GM23338 (cell line): ENCODE results near the gene MSL2. TPM values are rescaled to one million over a fixed set of nuclear protein-coding genes. Genes with fewer than 3 reads are reported as not detected.
"Not testable (repeated sequence)": the region's sequence is repeated elsewhere in the genome, so short reads cannot be mapped to it uniquely, and the experiment has no call there.

ENCODE experiments used
- ATAC-seq: fragments of 200-7000 bp; cut with Tn5 transposase; 3 replicates; pipeline ENCODE4 v1.9.1; 2020
- DNase-seq: peaks from one replicate; pipeline ENCODE4 v3.0.0-alpha.2; 2015; ENCODE audit warnings: low spot score
- H2AFZ ChIP-seq: fragments of 200-600 bp; sonication (generic); 2 replicates; pipeline ENCODE4 v1.8.0; 2016; ENCODE audit warnings: antibody characterized with exemption, mild to moderate bottlenecking, moderate library complexity
- H3F3A ChIP-seq: fragments of 200-600 bp; sonication (generic); replicated peaks from 2 replicates; pipeline ENCODE4 v1.8.0; 2017; ENCODE audit warnings: antibody characterized with exemption, mixed run types, low read depth
- H3K27ac ChIP-seq: fragments of 200-600 bp; sonication (generic); 2 replicates; pipeline ENCODE4 v1.6.1; 2016; ENCODE audit warnings: low read depth
- H3K27me3 ChIP-seq: fragments of 200-600 bp; sonication (generic); 2 replicates; pipeline ENCODE4 v1.8.0; 2016; ENCODE audit warnings: mild to moderate bottlenecking, mixed run types, moderate library complexity; ENCODE audit not compliant: insufficient read depth
- H3K36me3 ChIP-seq: fragments of 200-600 bp; sonication (generic); 2 replicates; pipeline ENCODE4 v1.8.0; 2016; ENCODE audit warnings: mild to moderate bottlenecking; ENCODE audit not compliant: insufficient read depth
- H3K4me1 ChIP-seq: fragments of 200-600 bp; sonication (generic); 2 replicates; pipeline ENCODE4 v1.8.0; 2016; ENCODE audit warnings: mild to moderate bottlenecking, moderate library complexity; ENCODE audit not compliant: insufficient read depth
- H3K4me2 ChIP-seq: fragments of 200-600 bp; sonication (generic); 2 replicates; pipeline ENCODE4 v1.7.1; 2017; ENCODE audit warnings: mixed run types
- H3K4me3 ChIP-seq: fragments of 200-600 bp; sonication (generic); 2 replicates; pipeline ENCODE4 v1.6.1; 2016; ENCODE audit warnings: mixed run types
- H3K79me2 ChIP-seq: fragments of 200-600 bp; sonication (generic); replicated peaks from 2 replicates; pipeline ENCODE4 v1.8.0; 2017; ENCODE audit warnings: mild to moderate bottlenecking; ENCODE audit not compliant: insufficient read depth
- H3K9me2 ChIP-seq: fragments of 200-600 bp; sonication (generic); 2 replicates; pipeline ENCODE4 v1.8.0; 2017; ENCODE audit not compliant: insufficient read depth
- H4K20me1 ChIP-seq: fragments of 200-600 bp; sonication (generic); replicated peaks from 2 replicates; pipeline ENCODE4 v1.8.0; 2017; ENCODE audit warnings: mild to moderate bottlenecking; ENCODE audit not compliant: insufficient read depth
- H3K27ac Mint-ChIP-seq: 2 replicates; pipeline ENCODE4 v1.8.0; 2020; ENCODE audit warnings: inconsistent platforms, mild to moderate bottlenecking, moderate library complexity, mixed read lengths
- H3K27me3 Mint-ChIP-seq: 3 replicates; pipeline ENCODE4 v1.8.0; 2022; ENCODE audit warnings: low read depth, mild to moderate bottlenecking, moderate library complexity, mixed read lengths, inconsistent platforms; ENCODE audit not compliant: insufficient read depth, poor library complexity
- H3K36me3 Mint-ChIP-seq: 3 replicates; pipeline ENCODE4 v1.8.0; 2021; ENCODE audit warnings: low read depth, mild to moderate bottlenecking, inconsistent platforms, moderate library complexity, mixed read lengths
- H3K4me1 Mint-ChIP-seq: 3 replicates; pipeline ENCODE4 v1.8.0; 2020; ENCODE audit warnings: mild to moderate bottlenecking, inconsistent platforms, mixed read lengths
- H3K4me3 Mint-ChIP-seq: 3 replicates; pipeline ENCODE4 v1.8.0; 2021; ENCODE audit warnings: moderate library complexity, mild to moderate bottlenecking, inconsistent platforms, mixed read lengths
- H3K9me3 Mint-ChIP-seq: 3 replicates; pipeline ENCODE4 v1.8.0; 2020; ENCODE audit warnings: moderate library complexity, mild to moderate bottlenecking, inconsistent platforms, mixed read lengths
- CREB1 ChIP-seq: fragments of 250-450 bp; sonication (Bioruptor Pico); IDR thresholded peaks from 2 replicates; pipeline ENCODE4 v1.5.0; 2020; ENCODE audit warnings: low read depth, mild to moderate bottlenecking, moderate library complexity
- EZH2 ChIP-seq: fragments of 200-600 bp; sonication (generic); IDR thresholded peaks from one replicate; pipeline ENCODE4 v1.8.0; 2017; ENCODE audit warnings: antibody characterized with exemption, mild to moderate bottlenecking, low read depth; ENCODE audit not compliant: unreplicated experiment
- EZH2phosphoT487 ChIP-seq: fragments of 200-600 bp; sonication (generic); IDR thresholded peaks from one replicate; pipeline ENCODE4 v1.8.1; 2018; ENCODE audit warnings: antibody characterized with exemption; ENCODE audit not compliant: unreplicated experiment
- JUNB ChIP-seq: IDR thresholded peaks from one replicate; pipeline ENCODE4 v1.6.1; 2016; ENCODE audit warnings: antibody characterized with exemption; ENCODE audit not compliant: unreplicated experiment
- POLR2AphosphoS5 ChIP-seq: IDR thresholded peaks from 2 replicates; pipeline ENCODE4 v1.6.1; 2016; ENCODE audit warnings: antibody characterized with exemption, low read depth
- polyA plus RNA-seq: library from polyadenylated mRNA; unstranded; fragments of >200 nt; fragmentation: Nextera tagmentation; extraction: Ambion mirVana; gene quantifications from 2 replicates; pipeline ENCODE4 v1.2.1, GENCODE V29; 2016
- total RNA-seq: library from RNA; depleted of rRNA; stranded (reverse); fragments of >200 nt; shearing (Covaris generic); gene quantifications from 2 replicates; pipeline ENCODE4 v1.2.3, GENCODE V29; 2014
- TF ChIP-seq, protein P1 (sequence below), 2 experiments: fragments of 200-600 bp in 1 of 2; sonication (generic) in 1 of 2; conservative IDR thresholded peaks; 2 replicates each; pipeline versions ENCODE4 v1.5.1 to v1.6.1; 2016 to 2017; ENCODE audit warnings: antibody characterized with exemption in 2 of 2, low read depth in 2 of 2, mild to moderate bottlenecking in 2 of 2, moderate library complexity in 1 of 2
- TF ChIP-seq, protein P2 (sequence below): IDR thresholded peaks from one replicate; pipeline ENCODE4 v1.6.1; 2018; ENCODE audit warnings: antibody characterized with exemption; ENCODE audit not compliant: unreplicated experiment
- TF ChIP-seq, protein P3 (sequence below): IDR thresholded peaks from 2 replicates; pipeline ENCODE4 v1.6.1; 2016; ENCODE audit warnings: antibody characterized with exemption

The MSL2 gene
- total and polyA plus RNA-seq, 2 experiments from 2014 or later, result 7.5 to 50.6 TPM

DNA sequence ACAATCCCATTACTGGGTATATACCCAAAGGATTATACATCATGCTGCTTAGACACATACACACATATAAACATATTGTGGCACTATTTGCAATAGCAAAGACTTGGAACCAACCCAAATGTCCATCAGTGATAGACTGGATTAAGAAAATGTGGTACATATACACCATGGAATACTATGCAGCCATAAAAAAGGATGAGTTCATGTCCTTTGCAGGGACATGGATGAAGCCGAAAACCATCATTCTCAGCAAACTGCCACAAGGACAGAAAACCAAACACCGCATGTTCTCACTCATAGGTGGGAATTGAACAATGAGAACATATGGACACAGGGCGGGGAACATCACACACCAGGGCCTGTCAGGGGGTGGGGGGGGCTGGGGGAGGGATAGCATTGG, 64.5 kb downstream of the MSL2 start:
- H3K4me2 ChIP-seq, H3K27me3 ChIP-seq, H4K20me1 ChIP-seq, H3K79me2 ChIP-seq, H2AFZ ChIP-seq, H3K4me3 Mint-ChIP-seq, H3K36me3 ChIP-seq, H3K27ac ChIP-seq, H3K9me2 ChIP-seq, H3K4me1 ChIP-seq, H3K4me1 Mint-ChIP-seq, ATAC-seq, H3K4me3 ChIP-seq, H3F3A ChIP-seq, H3K27me3 Mint-ChIP-seq, DNase-seq, H3K27ac Mint-ChIP-seq: not testable (repeated sequence)
- H3K36me3 Mint-ChIP-seq, result peaks cover 14% of the 10 kb centered on the region
- peaks cover 18% of the 10 kb centered on the region; the same call in 2 of the 3 replicates for H3K9me3 Mint-ChIP-seq

DNA sequence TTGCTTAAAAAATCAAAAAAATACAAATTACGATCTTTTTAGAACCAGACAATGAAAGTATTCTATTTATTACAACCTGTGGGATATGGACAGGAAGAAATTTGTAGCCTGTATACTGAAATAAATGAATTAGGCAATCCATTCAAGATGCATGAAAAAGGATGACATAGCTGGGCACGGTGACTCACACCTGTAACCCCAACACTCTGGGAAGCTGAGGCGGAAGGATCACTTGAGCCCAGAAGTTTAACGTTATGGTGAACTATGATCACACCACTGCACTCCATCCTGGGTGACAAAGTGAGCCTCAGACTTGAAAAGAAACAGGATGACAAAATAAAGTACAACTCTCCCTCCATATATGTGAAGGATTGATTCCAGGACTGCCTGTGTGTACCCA, 74.1 kb downstream of the MSL2 start:
- H3K27ac Mint-ChIP-seq, result no peak overlapping the region
- peaks cover 32% of the 10 kb centered on the region for H3K36me3 Mint-ChIP-seq

More for the DNA sequence above, 74.1 kb downstream of the MSL2 start:
- DNase-seq (no peak), ATAC-seq (no peak)
- H3K27me3 ChIP-seq, result no peaks in the 10 kb centered on the region
- no peaks in the 10 kb centered on the region for H3F3A ChIP-seq
- H3K27ac ChIP-seq, result no peak overlapping the region
- no peak overlapping the region for H3K4me3 ChIP-seq
- no peaks in the 10 kb centered on the region for H3K4me1 ChIP-seq
- no peaks in the 10 kb centered on the region for H3K4me1 Mint-ChIP-seq
- H3K9me2 ChIP-seq, result 0 out of 2 replicates have a peak, but pooled peaks cover 2% of the 10 kb centered on the region
- H3K4me3 Mint-ChIP-seq, result no peak overlapping the region
- no peak overlapping the region for H2AFZ ChIP-seq
- no peak overlapping the region for H3K4me2 ChIP-seq
- peaks cover 26% of the 10 kb centered on the region for H3K9me3 Mint-ChIP-seq
- H3K36me3 ChIP-seq, result peaks cover 4% of the 10 kb centered on the region
- TF ChIP-seq, protein P1, sequence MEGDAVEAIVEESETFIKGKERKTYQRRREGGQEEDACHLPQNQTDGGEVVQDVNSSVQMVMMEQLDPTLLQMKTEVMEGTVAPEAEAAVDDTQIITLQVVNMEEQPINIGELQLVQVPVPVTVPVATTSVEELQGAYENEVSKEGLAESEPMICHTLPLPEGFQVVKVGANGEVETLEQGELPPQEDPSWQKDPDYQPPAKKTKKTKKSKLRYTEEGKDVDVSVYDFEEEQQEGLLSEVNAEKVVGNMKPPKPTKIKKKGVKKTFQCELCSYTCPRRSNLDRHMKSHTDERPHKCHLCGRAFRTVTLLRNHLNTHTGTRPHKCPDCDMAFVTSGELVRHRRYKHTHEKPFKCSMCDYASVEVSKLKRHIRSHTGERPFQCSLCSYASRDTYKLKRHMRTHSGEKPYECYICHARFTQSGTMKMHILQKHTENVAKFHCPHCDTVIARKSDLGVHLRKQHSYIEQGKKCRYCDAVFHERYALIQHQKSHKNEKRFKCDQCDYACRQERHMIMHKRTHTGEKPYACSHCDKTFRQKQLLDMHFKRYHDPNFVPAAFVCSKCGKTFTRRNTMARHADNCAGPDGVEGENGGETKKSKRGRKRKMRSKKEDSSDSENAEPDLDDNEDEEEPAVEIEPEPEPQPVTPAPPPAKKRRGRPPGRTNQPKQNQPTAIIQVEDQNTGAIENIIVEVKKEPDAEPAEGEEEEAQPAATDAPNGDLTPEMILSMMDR (conservative IDR thresholded peaks at IDR 0.05; ENCODE audit: low read depth in 2 of 2), result no peak
- TF ChIP-seq EZH2phosphoT487 (no peak), JUNB (no peak), EZH2 (no peak), POLR2AphosphoS5 (no peak), CREB1 (CRISPR knock-in tag) (no peak)
- TF ChIP-seq, protein P2, sequence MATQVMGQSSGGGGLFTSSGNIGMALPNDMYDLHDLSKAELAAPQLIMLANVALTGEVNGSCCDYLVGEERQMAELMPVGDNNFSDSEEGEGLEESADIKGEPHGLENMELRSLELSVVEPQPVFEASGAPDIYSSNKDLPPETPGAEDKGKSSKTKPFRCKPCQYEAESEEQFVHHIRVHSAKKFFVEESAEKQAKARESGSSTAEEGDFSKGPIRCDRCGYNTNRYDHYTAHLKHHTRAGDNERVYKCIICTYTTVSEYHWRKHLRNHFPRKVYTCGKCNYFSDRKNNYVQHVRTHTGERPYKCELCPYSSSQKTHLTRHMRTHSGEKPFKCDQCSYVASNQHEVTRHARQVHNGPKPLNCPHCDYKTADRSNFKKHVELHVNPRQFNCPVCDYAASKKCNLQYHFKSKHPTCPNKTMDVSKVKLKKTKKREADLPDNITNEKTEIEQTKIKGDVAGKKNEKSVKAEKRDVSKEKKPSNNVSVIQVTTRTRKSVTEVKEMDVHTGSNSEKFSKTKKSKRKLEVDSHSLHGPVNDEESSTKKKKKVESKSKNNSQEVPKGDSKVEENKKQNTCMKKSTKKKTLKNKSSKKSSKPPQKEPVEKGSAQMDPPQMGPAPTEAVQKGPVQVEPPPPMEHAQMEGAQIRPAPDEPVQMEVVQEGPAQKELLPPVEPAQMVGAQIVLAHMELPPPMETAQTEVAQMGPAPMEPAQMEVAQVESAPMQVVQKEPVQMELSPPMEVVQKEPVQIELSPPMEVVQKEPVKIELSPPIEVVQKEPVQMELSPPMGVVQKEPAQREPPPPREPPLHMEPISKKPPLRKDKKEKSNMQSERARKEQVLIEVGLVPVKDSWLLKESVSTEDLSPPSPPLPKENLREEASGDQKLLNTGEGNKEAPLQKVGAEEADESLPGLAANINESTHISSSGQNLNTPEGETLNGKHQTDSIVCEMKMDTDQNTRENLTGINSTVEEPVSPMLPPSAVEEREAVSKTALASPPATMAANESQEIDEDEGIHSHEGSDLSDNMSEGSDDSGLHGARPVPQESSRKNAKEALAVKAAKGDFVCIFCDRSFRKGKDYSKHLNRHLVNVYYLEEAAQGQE, result no peak
- TF ChIP-seq, protein P3, sequence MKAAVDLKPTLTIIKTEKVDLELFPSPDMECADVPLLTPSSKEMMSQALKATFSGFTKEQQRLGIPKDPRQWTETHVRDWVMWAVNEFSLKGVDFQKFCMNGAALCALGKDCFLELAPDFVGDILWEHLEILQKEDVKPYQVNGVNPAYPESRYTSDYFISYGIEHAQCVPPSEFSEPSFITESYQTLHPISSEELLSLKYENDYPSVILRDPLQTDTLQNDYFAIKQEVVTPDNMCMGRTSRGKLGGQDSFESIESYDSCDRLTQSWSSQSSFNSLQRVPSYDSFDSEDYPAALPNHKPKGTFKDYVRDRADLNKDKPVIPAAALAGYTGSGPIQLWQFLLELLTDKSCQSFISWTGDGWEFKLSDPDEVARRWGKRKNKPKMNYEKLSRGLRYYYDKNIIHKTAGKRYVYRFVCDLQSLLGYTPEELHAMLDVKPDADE, result no peak
- no peaks in the 10 kb centered on the region for H3K27me3 Mint-ChIP-seq
- H3K79me2 ChIP-seq, result no peaks in the 10 kb centered on the region
- H4K20me1 ChIP-seq, result no peaks in the 10 kb centered on the region
